HG03354 (cell line): Measurements from ENCODE around the gene RNASEH1.
"Not testable (repeated sequence)": the region's sequence is repeated elsewhere in the genome, so short reads cannot be mapped to it uniquely, and the experiment has no call there.

ENCODE experiments used
- ATAC-seq: cut with Tn5 transposase; IDR thresholded peaks from one replicate; pipeline ENCODE4 v1.9.1; 2021; ENCODE audit warnings: mild to moderate bottlenecking; ENCODE audit not compliant: unreplicated experiment, poor library complexity, severe bottlenecking

The RNASEH1 gene

DNA sequence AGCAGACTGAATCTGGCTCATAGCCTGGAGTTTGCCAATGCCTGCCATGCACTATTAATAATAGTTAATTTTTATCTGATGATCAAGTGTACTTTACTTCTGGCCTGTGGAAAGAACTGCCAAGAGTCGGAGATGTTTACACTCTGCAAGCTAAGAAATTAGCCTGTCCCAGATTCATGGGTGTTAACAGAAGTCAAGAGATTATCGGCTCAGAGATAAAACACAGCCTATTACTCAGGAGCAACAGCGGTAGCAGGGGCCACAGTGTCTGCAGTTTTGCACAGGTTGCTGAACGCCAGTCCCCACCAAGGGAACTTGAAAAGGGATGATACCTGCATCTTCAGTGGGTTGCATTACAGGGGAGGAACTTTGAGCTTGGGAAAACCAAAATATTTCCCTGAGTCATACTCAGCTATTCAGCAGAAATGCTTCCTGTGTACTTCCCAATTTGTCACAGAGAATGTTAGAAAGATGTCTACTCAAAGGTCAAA, 34.5 kb downstream of the RNASEH1 start:
- ATAC-seq = no peak

DNA sequence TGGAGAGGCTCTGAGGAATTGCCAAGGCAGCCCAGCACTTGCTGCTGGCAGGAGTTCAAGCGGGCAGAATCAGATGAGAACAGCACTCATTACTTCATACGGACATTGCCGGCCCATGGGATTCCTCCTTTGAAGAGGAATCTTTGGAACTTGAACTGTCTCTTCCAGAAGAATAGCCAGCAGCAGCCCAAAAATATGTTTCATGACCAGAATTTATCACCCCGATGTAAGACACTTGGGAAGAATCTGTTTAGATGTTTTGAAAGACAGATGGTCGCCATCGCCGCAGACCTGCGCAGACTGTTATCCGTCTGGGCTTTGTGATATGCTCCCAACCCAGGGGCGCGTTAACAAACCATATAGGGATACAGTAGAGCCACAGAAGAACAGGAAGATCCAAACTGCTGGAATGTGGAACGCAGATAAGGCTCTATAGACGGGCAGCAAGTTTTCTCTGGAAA, 35.1 kb downstream of the RNASEH1 start:
- no peak for ATAC-seq

DNA sequence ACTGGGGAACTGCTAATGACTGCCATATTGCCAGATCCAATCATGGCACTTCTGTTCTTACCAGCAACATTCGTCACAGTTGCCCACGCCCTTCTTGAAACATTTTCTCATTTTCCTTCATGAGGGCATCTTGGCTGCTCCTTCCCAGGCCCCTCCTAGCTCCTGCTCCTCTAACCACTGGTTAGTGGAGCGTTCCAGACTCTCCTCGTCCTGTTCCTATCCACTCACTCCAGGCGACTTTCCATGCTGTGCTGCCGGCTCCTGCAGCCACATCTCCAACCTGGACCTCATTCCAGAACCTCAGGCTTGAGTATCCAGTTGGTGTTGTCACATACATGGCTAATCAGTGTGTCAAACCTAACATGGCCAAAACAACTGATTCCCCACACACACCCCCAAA, 37.5 kb downstream of the RNASEH1 start:
- no peak for ATAC-seq

DNA sequence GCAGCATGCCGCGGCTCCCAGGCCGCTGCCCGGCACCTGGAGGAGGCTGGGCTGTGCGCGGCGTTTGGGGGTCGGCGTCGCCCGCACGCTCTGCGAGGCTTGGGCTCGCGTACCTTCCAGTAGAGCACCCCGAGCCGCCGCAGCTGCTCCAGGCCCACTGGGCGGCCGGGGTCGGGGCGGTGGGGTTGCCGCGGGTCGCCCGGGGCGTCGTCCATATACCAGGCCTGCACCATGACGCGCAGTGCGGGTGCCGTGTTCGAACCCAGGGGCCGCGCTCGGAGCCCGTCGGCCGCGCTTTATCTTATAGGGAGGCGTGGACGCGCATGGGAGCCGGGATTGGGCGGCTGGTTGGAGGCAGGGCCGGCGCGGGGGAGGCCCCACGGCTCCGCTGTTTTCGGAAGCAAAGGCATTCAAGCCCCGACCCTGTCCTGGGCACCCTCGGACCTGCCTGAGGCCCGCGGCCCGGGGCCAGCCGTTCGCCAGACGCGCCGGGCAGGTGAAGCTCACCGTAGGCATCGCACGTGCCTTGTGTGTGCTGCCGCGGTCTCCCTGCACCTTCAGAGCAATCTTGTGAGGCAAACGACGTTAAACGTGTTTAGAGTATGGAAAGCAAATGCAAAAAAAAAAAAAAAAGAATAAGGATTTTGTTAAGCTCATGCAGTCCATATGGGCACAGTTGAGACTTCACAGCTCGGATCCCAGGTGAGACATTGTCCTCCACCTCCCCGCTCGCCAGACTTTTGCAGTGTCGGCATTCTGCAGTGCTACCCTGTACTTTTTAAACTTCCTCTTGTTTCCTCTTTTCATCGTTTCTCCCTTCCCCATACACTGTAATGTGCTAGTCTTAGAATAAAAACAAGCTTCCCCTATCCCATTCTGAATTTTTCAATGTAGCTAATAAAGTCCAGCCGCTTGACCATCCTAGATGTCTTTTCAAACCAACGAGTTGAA, 38.6 kb downstream of the RNASEH1 start, which contains the start of gene ADI1:
ADI1 (minus strand) TSS at position 277 of the 951 bp plus-strand sequence; CDS start at position 233, 44 bp downstream.
- ATAC-seq = peak; percentile 64

DNA sequence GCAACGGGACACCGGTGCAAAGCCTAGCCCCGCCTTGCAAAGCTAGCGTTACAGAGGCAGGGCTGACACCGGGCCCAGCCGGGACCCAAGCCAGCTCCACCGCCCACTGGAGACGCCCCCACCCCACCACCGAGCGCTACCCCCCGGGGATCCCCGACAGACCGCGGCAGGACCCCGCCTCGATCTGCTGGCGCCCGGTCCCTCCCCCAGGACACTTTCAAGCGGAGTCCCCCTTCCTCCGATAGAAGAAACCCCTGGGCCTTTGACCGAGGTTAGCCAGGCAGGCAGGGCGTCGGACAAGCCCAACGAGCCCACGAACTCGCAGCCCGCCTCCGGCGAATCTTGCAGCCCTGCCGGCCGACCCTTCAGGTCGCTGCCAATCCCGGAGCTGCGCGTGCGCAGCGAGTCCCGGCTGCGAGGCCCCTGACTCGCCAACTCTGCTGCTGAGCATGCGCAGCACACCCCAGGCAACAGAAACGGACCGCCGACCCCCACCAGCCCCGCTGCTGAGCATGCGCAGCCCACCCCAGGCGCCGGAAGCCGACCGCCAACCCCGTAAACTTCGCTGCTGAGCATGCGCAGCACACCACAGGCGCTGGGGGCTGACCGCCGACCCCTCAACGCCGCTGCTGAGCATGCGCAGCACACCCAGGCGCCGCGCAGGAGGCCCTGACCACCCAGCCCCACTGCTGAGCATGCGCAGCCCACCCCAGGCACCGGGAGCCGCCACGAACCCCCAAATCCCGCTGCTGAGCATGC, 39.5 kb downstream of the RNASEH1 start:
- ATAC-seq = peak; percentile 83

DNA sequence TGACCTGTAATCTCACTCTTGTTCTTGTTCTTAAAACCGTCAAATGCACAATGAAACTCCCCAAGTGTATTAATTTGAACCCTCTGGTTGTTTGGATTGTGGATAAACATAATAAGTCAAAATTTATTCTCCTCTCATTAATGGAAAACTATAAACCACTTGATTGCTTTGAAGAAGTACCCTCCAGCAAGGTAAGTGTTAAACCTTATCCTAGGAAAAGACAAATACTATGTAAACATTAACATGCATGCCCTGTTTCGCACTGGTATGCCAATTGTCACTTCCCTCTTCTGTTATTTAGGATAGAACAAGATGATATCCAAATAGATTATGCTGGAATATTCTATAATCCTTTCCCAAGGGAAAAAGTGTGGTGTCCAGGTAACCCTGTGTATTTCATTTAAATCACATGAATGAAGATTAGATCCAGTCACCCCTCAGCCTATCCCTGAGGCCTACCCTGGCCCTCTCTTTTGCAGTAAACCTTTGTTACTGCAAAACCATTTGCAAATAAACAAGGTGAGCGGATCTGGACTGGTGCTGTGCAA, 40.1 kb downstream of the RNASEH1 start:
- no peak for ATAC-seq

DNA sequence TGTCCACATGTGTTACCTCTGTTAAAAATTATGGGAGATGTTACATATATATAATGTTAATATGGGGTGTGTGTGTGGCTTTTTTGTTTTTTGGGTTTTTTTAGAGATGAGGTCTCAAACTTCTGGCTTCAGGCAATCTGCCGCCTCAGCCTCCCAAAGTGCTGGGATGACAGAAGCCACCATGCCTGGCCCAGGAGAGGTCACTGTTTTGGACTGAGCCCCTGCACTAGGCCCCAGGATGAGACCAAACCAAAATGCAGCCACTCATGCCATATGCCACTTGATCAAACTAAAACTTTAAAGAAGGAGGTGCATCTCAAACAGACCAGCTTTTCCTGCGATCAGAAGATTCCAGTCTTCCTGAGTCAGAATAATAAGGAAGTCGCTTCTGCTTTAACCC, 41.3 kb downstream of the RNASEH1 start:
- no peak for ATAC-seq

DNA sequence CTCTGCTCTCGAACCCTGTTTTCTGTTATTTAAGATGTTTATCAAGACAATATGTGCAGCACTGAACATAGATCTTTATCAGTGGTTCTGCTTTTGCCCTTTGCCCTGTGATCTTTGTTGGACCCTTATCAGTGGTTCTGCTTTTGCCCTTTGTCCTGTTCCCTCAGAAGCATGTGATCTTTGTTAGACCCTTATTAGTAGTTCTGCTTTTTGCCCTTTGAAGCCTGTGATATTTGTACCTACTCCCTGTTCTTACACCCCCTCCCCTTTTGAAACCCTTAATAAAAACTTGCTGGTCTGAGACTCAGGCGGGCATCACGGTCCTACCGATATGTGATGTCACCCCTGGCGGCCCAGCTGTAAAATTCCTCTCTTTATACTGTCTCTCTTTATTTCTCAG, 42.7 kb downstream of the RNASEH1 start:
- ATAC-seq = not testable (repeated sequence)

DNA sequence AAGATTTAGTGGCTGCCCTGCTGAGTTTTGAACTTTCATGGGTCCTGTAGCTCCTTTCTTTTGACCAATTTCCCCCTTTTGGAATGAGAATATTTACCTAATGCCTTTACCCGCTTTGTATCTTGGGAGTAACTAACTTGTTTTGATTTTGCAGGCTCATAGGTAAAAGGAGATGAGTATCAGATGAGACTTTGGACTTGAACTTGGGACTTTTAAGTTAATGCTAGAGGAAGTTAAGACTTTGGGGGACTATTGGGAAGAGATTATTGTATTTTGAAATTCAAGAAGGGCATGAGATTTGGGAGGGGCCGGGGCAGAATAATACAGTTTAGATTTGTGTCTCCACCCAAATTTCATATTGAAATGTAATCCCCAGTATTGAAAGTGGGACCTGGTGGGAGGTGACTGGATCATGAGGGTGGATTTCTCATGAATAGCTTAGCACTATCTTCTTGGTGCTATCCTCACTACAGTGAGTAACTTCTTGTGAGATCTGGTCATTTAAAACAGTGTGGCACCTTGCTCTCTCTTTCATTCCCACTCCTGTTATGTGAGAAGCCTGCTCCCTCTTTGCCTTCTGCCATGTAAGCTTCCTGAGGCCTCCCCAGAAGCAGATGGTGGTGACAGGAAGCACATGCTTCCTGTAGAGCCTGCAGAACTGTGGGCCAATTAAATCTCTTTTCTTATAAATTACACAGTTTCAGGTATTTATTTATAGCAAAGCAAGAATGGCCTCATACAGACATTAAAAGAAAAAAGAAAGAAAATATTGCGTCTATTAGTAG, 44.9 kb downstream of the RNASEH1 start:
- ATAC-seq = no peak

DNA sequence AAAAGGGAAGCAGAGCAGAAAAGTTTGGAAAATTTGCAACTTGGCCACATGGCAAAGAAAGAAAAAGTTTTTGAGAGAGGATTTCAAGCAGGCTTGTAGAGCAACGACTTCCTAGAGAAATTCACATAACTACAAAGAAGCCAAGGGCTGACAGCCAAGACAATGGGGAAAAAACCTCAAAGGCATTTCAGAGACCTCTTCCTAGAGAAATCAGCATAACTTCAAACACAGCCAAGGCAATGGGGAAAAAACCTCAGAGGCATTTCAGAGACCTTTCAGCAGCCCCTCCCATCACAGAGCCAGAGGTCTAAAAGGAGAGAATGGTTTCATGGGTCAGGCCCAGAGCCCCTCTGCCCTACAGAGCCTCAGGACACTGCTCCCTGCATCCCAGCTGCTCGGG, 46.0 kb downstream of the RNASEH1 start:
- ATAC-seq = no peak

DNA sequence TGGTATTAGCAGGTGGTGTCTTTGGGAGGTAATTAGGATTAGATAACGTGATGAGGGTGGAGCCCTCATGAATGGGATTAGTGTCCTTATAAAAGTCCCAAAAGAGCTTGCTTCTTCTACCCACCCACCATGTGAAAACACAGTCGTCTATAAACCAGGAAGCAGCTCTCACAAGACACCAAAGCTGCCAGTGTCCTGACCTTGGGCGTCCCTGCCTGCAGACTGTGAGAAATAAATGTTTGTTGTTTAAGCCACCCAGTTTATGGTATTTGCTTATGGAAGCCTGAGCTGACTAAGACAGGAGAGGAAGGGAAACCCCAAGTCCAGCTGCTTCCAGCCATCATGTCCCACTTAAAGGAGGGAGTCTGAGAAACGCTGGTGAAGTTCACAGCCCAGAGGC, 52.4 kb downstream of the RNASEH1 start:
- no peak for ATAC-seq

DNA sequence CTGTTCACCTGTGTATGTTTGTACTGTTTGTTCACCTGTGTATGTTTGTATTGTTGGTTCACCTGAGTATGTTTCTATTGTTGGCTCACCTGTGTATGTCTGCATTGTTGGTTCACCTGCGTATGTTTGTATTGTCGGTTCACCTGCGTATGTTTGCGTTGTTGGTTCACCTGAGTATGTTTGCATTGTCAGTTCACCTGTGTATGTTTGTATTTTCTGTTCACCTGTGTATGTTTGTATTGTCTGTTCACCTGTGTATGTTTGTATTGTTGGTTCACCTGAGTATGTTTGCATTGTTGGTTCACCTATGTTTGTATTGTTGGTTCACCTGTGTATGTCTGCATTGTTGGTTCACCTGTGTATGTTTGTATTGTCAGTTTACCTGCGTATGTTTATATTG, 53.4 kb downstream of the RNASEH1 start:
- ATAC-seq = no peak

DNA sequence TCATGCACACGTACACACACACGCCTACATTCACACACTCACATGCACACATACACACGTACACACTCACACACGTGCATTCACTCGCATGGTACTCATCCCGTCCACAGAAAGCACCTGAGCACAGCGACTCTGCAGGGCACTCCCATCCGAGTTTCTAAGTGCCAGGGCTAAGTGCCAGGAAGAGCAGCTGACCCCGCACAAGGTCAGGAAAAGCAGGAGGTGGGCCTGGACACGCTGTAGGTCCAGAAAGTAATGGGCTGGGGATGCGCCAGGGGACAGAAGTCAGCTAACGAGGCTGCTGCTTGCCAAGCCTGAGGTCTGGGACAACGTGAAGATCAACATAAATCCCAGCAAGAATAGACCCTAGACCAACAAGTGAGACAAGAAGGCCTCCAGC, 54.6 kb downstream of the RNASEH1 start:
- no peak for ATAC-seq

DNA sequence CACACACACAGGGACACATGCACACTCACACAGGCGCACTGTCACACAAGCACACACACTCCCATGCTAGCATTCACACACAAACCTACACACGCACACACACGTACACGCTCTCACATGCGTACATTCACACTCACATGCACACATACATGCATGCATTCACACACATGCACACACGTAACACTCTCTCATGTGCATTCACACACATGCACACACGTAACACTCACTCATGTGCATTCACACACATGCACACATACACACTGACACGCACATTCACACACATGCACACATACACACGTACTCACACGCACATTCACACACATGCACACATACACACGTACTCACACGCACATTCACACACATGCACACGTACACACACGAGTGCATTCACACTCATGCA, 55.1 kb downstream of the RNASEH1 start:
- ATAC-seq = no peak

DNA sequence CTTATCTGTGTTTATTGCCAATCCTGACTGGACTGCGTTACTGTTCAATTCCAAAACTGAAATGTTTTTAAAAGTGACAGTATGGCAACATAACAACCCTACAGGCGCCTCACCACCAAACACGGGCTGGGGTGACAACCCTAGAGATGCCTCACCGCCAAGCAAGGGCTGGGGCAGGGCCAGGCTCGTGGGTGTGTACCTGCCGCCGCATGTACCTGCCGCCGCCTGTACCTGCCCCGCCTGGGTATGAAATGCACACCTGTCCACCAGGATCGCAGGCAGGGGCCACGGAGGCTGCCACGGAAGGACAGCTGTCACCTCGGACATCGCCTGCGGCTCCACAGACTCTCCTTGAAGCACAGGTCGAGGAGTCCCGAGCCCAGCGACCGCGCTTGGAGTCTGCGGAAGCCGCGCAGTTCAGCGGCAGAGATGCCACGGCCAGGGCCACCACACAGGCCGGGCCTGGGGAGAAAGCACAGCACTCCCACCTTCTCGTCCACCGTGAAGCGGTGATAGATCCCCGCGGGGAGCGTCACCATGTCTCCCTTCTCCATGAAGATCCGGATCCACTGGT, 57.7 kb downstream of the RNASEH1 start:
- ATAC-seq = no peak

DNA sequence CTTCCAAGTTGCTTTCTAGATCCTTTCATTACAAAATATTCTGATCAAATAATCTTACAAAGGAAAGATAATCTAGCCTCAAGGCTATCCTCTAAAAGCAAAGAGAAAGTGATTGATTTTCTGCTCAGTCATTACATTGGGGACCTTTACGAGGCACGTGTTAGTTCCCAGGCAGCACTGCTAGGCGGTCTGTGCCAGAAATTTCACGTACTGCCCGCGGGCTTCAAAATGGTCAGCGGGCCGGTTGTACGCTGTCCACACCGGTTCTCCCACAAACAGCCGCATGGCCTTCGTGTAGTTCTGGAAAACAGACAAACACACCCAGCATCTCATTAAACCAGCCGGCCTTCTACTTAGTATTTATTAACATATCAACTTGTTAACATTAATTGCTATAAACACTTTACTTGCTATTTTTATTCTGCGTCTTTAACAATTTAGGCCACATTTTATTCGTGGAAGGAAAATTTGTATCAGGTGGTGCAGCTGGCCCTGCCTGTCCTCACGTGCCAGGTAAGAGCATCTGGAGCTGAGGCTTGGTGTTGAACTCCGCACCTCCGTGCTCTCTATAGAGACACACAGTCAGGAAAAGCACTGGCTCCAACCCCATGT, 59.2 kb downstream of the RNASEH1 start:
- ATAC-seq = no peak

DNA sequence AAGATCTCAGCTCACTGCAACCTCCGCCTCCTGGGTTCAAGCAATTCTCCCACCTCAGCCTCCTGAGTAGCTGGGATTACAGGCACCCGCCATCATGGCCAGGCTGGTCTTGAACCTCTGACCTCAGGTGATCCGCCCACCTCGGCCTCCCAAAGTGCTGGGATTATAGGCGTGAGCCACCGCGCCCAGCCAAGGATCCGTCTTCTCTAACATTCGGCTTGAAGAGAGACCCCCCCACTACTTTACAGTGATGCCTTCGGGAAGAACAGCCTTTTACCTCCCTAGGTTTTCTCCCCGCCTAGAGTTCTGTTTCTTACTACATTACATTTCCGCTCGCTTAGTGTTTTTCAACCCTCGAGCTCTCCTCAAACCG, 61.4 kb downstream of the RNASEH1 start:
- ATAC-seq = not testable (repeated sequence)
